Measurements from ENCODE around the gene PLAAT3.
"Not testable (repeated sequence)": the region's sequence is repeated elsewhere in the genome, so short reads cannot be mapped to it uniquely, and the experiment has no call there.

The PLAAT3 gene

DNA sequence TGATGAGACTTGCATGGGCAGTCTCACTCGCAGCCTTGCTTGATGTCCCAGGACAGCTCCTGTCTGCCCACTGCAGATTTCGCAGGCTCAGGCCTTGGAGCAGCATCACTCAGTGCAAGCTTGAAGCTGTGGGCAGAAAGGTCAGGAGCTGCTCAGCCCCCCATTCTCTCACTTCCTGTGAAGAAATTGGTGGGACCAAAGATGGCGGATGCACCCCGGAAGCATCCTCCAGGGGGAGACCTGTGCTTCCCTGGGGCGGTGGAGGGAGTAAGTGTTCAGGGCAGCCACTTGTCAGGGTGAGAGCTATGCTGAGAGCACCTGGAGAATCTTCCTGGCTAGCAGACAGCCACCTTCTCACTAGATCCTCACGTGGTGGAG lies 62.4 kb downstream of the PLAAT3 start:
- H3K27me3 ChIP-seq (ENCODE audit: control insufficient read depth, insufficient read depth, low read length) = no peaks in the 10 kb centered on the region; the same call in 1 of the 2 replicates
- H3K9me3 ChIP-seq (ENCODE audit: control insufficient read depth, insufficient read depth, low read length) = no peaks in the 10 kb centered on the region
- H3K36me3 ChIP-seq (ENCODE audit: control insufficient read depth, insufficient read depth, low read length) = no peaks in the 10 kb centered on the region
- H3K4me1 ChIP-seq (ENCODE audit: control insufficient read depth, insufficient read depth, low read length) = peaks cover 17% of the 10 kb centered on the region
- no peak overlapping the region for H3K27ac ChIP-seq (ENCODE audit: low read depth, low read length)
- H3K4me3 ChIP-seq (ENCODE audit: low read depth, low read length) = no peak overlapping the region
- no peak overlapping the region for H3K9ac ChIP-seq (ENCODE audit: low read depth, low read length)

GRCh38 chr11:63551091-63551888 lies 62.9 kb downstream of the PLAAT3 start:
- H3K4me3 ChIP-seq (ENCODE audit: low read depth, low read length) = no peak overlapping the region
- H3K27ac ChIP-seq (ENCODE audit: low read depth, low read length) = no peak overlapping the region
- H3K4me1 ChIP-seq (ENCODE audit: control insufficient read depth, insufficient read depth, low read length) = peaks cover 11% of the 10 kb centered on the region

GRCh38 chr11:63550156-63550700 lies 64.0 kb downstream of the PLAAT3 start:
- not testable (repeated sequence) for H3K9ac ChIP-seq (ENCODE audit: low read depth, low read length); H3K4me3 ChIP-seq (ENCODE audit: low read depth, low read length); H3K27ac ChIP-seq (ENCODE audit: low read depth, low read length); H3K9me3 ChIP-seq (ENCODE audit: control insufficient read depth, insufficient read depth, low read length); H3K27me3 ChIP-seq (ENCODE audit: control insufficient read depth, insufficient read depth, low read length); H3K36me3 ChIP-seq (ENCODE audit: control insufficient read depth, insufficient read depth, low read length)
- H3K4me1 ChIP-seq (ENCODE audit: control insufficient read depth, insufficient read depth, low read length) = peaks cover 11% of the 10 kb centered on the region

More at GRCh38 chr11:63551091-63551888, 62.9 kb downstream of the PLAAT3 start:
- Histone ChIP-seq H3K27me3 (ENCODE audit: control insufficient read depth, insufficient read depth, low read length) (no peaks in the 10 kb centered on the region; the same call in 1 of the 2 replicates), H3K9ac (ENCODE audit: low read depth, low read length) (no peak overlapping the region), H3K36me3 (ENCODE audit: control insufficient read depth, insufficient read depth, low read length) (no peaks in the 10 kb centered on the region), H3K9me3 (ENCODE audit: control insufficient read depth, insufficient read depth, low read length) (no peaks in the 10 kb centered on the region)

GRCh38 chr11:63549411-63549810 lies 64.8 kb downstream of the PLAAT3 start:
- Histone ChIP-seq H3K4me3 (ENCODE audit: low read depth, low read length) (no peak overlapping the region), H3K27ac (ENCODE audit: low read depth, low read length) (no peak overlapping the region), H3K27me3 (ENCODE audit: control insufficient read depth, insufficient read depth, low read length) (no peaks in the 10 kb centered on the region), H3K9ac (ENCODE audit: low read depth, low read length) (no peak overlapping the region), H3K4me1 (ENCODE audit: control insufficient read depth, insufficient read depth, low read length) (peaks cover 6% of the 10 kb centered on the region; the same call in 1 of the 2 replicates), H3K9me3 (ENCODE audit: control insufficient read depth, insufficient read depth, low read length) (no peaks in the 10 kb centered on the region), H3K36me3 (ENCODE audit: control insufficient read depth, insufficient read depth, low read length) (no peaks in the 10 kb centered on the region)

DNA sequence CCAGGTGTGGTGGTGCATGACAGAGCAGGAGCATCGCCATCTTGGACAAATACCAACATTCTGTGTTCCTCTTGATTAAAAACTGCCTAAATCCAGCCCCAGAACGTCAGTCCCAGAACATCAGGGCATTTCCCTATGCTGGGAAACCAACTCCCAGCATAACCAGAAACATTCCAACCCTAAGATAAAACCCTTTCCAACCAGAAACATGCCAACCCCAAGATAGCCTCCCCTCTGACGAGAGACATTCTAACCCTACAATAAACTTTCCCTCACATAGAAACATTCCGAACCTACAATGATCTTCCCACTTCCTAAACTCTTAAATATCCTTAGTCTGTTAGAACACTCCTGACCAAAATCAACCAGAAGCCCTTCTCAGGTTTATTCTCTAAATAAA lies 66.1 kb downstream of the PLAAT3 start:
- Histone ChIP-seq H3K9ac (ENCODE audit: low read depth, low read length) (no peak overlapping the region), H3K36me3 (ENCODE audit: control insufficient read depth, insufficient read depth, low read length) (no peaks in the 10 kb centered on the region), H3K27me3 (ENCODE audit: control insufficient read depth, insufficient read depth, low read length) (no peaks in the 10 kb centered on the region), H3K4me1 (ENCODE audit: control insufficient read depth, insufficient read depth, low read length) (peaks cover 6% of the 10 kb centered on the region; the same call in 1 of the 2 replicates), H3K9me3 (ENCODE audit: control insufficient read depth, insufficient read depth, low read length) (no peaks in the 10 kb centered on the region), H3K4me3 (ENCODE audit: low read depth, low read length) (no peak overlapping the region), H3K27ac (ENCODE audit: low read depth, low read length) (no peak overlapping the region)

- H3K36me3 ChIP-seq (ENCODE audit: control insufficient read depth, insufficient read depth, low read length) = no peaks in the 10 kb centered on the region
- no peaks in the 10 kb centered on the region for H3K27me3 ChIP-seq (ENCODE audit: control insufficient read depth, insufficient read depth, low read length)
- H3K4me3 ChIP-seq (ENCODE audit: low read depth, low read length) = no peak overlapping the region
Measured at GRCh38 chr11:63547061-63547460, 67.2 kb downstream of the PLAAT3 start.

DNA sequence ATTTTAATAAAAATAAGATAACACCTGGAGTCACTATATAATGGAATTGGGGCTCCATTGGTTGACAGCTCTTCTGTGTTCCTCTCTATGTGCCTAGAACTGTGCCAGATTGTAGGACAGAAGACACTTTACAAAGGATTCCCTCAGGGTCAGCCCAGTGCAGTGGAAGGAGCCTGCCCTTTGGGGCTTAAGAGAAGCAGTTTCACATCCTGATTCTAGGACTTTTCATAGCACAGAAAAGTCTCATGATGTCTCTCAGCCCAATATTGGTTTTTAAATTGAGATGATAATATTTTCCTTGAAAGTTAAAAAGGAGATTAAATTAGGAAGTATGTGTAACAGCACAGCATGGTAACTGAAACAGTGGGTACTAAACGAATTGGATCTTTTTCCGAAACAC lies 70.5 kb downstream of the PLAAT3 start:
- no peaks in the 10 kb centered on the region for H3K27me3 ChIP-seq (ENCODE audit: control insufficient read depth, insufficient read depth, low read length)
- no peak overlapping the region for H3K4me3 ChIP-seq (ENCODE audit: low read depth, low read length)
- H3K27ac ChIP-seq (ENCODE audit: low read depth, low read length) = no peak overlapping the region
- H3K9ac ChIP-seq (ENCODE audit: low read depth, low read length) = no peak overlapping the region
- H3K36me3 ChIP-seq (ENCODE audit: control insufficient read depth, insufficient read depth, low read length) = no peaks in the 10 kb centered on the region
- H3K9me3 ChIP-seq (ENCODE audit: control insufficient read depth, insufficient read depth, low read length) = no peaks in the 10 kb centered on the region
- no peaks in the 10 kb centered on the region for H3K4me1 ChIP-seq (ENCODE audit: control insufficient read depth, insufficient read depth, low read length)

More at GRCh38 chr11:63547061-63547460, 67.2 kb downstream of the PLAAT3 start:
- Histone ChIP-seq H3K27ac (ENCODE audit: low read depth, low read length) (no peak overlapping the region), H3K4me1 (ENCODE audit: control insufficient read depth, insufficient read depth, low read length) (no peaks in the 10 kb centered on the region), H3K9ac (ENCODE audit: low read depth, low read length) (no peak overlapping the region), H3K9me3 (ENCODE audit: control insufficient read depth, insufficient read depth, low read length) (no peaks in the 10 kb centered on the region)

DNA sequence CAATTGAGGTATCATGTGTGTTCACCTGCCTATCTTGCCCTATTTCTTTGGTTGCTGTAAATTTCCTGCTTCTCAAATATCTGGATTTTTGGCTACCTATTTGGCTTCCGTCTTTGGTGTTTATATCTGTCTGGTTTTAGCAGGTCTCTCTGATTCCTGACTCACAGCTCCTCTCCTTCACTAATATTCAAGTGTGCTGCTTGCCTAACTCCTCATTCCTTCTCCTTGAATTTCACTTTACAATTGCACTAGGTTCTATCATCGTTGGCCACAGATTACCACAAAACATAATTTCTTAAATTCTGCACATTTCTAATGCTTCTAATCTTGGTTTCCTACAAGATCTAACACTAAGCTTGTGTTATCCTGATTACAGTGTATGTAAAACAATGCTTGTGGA lies 71.7 kb downstream of the PLAAT3 start:
- H3K9ac ChIP-seq (ENCODE audit: low read depth, low read length); H3K36me3 ChIP-seq (ENCODE audit: control insufficient read depth, insufficient read depth, low read length); H3K9me3 ChIP-seq (ENCODE audit: control insufficient read depth, insufficient read depth, low read length); H3K27me3 ChIP-seq (ENCODE audit: control insufficient read depth, insufficient read depth, low read length); H3K4me3 ChIP-seq (ENCODE audit: low read depth, low read length); H3K27ac ChIP-seq (ENCODE audit: low read depth, low read length); H3K4me1 ChIP-seq (ENCODE audit: control insufficient read depth, insufficient read depth, low read length): not testable (repeated sequence)

DNA sequence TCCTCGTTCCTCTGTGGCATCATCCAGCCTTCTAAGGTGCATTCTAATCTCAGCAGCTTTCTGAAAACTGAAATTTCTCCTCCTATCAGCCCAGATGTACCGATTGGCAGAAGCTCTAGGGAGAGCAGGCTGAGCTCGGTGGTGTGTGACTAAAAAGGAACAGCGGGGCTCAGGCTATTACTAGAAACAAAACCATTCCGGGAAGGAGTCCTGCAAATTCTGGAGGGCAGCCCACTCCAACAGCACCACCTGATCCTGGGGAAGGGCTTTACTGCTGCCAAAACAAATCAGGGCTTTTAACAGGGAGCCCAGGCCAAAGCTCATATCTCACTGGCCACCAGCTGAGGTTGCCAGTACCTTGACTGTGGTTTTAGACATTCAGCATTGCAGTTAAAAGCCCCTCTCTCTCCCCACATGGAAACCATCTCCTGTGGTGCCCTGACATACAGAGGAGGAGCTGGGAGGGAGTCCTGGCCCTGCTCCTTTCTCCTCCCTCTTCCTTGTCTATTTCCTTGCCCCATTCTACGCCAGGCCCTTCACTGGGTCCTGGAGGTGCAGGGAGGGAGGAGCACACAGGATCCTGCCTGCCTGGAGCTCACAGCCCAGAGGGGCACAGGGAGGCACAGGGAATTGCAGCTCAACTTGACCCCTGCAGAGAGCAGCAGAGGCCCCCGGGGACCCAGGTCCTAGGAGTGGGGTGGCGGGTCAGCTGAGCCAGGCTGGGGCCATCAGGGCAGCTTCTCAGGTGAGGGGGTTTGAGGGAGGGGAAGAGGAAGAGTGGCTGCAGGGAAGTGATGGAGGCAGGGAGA lies 76.7 kb downstream of the PLAAT3 start:
- Histone ChIP-seq H3K4me3 (ENCODE audit: low read depth, low read length) (no peak overlapping the region), H3K9me3 (ENCODE audit: control insufficient read depth, insufficient read depth, low read length) (no peaks in the 10 kb centered on the region), H3K36me3 (ENCODE audit: control insufficient read depth, insufficient read depth, low read length) (no peaks in the 10 kb centered on the region), H3K9ac (ENCODE audit: low read depth, low read length) (no peak overlapping the region), H3K4me1 (ENCODE audit: control insufficient read depth, insufficient read depth, low read length) (peaks cover 14% of the 10 kb centered on the region), H3K27me3 (ENCODE audit: control insufficient read depth, insufficient read depth, low read length) (no peaks in the 10 kb centered on the region), H3K27ac (ENCODE audit: low read depth, low read length) (no peak overlapping the region)

DNA sequence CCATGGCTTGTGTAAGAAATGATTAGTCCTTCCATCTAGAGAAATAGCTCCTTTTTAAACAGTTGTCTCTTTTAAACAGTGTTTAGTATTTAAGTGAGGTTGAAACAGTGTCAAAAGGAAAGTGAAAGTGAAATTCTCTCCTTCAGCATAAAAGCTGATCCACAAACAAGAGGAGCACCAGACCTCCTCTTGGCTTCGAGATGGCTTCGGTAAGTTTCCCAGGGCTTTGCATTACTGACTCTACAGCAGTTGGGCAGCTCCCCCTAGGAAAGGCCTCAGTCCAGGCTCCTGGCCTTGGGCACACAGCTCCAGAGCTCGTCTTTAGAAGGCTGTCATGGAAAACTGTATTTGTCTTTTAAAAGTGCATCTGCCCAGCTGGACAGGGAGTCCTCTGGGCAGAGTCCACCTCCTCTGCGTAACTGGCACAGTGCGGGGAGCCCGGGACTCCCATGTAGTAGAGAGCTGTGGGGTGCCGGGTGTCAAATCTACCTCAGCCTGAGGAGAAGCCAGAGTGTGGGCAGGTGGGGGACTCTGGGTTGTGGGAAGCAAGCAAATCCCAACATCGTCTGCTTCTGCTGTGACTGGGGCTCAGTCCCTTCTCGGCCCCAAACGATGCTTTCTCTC lies 77.5 kb downstream of the PLAAT3 start, which contains the start of gene PLAAT4:
Gene PLAAT4 (plus strand): TSS at position 140 of the 624 bp plus-strand sequence. CDS start 61 bp downstream, at position 201.
- no peaks in the 10 kb centered on the region for H3K9me3 ChIP-seq (ENCODE audit: control insufficient read depth, insufficient read depth, low read length)
- H3K4me1 ChIP-seq (ENCODE audit: control insufficient read depth, insufficient read depth, low read length) = peaks cover 21% of the 10 kb centered on the region
- H3K27ac ChIP-seq (ENCODE audit: low read depth, low read length) = no peak within 1 kb of the TSS
- no peak within 1 kb of the TSS for H3K4me3 ChIP-seq (ENCODE audit: low read depth, low read length)
- H3K9ac ChIP-seq (ENCODE audit: low read depth, low read length) = no peak within 1 kb of the TSS
- H3K27me3 ChIP-seq (ENCODE audit: control insufficient read depth, insufficient read depth, low read length) = no peaks in the 10 kb centered on the region
- no peaks in the 10 kb centered on the region for H3K36me3 ChIP-seq (ENCODE audit: control insufficient read depth, insufficient read depth, low read length)
